NAMALWA (cell line): ENCODE measurements around the gene CD2.

Experiments used
- DNase-seq: peaks from one replicate; pipeline ENCODE4 v3.0.0-alpha.2; 2015; ENCODE audit warnings: low spot score

CD2 gene

DNA sequence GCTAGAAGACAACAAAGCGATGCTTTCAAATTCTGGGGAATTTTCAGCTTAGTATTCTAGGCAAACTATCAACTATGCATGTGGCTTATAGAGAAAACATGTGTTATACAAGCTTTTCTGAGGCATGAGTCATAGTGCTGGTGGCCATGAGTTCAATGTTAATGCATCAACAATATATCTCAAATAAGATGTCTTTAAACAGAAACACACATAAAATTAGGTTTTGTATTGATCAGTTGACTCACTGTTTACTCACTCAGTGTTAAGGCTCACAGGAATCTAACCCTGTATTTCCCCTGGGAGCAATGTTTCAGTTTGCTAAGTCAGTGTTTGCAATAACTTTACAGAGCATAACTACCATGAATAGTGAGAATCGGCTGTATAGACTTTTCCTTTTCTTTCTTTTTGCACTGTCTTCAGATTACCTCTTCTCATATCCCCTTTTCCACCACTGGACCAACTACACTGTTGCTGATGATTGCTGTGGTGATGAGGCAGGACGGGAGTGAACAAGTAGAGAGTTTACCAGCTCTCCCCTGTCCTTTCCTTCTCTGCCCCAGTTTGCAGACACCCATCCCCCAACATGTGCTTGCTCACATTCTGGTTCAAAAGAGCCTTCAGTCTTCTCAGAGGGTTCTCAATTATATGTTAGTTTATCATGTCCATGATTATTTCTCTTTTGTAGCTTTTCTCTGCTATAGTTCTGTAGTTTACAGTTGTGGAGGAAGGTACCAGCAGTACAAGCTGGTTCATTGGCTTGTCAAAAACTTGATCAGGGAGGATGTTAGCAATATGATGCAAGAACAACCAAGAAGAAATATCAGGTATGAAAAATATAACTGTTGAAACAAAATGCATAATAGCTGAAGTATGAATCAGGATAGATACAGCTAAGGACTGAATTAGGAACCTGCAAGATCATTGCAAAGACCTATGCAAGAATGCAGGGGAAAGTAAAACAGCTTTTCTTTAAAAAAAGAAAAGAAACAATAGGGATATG is 23.9 kb downstream of the CD2 start:
- DNase-seq = no peak

DNA sequence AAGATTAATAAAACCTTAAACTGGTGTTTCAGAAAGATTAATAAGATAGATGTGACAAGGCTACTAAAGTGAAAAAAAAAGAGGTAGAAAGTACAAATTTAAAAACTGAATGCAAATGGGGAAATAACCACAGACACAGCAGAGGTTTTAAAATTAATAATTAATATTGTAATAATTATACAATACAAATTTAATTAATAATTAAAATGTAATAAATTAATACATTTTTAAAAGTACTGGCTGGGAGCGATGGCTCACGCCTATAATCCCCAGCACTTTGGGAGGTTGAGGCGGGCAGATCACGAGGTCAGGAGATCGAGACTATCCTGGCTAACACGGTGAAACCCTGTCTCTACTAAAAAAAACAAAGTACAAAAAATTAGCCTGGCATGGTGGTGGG is 26.8 kb downstream of the CD2 start:
- DNase-seq = no peak

DNA sequence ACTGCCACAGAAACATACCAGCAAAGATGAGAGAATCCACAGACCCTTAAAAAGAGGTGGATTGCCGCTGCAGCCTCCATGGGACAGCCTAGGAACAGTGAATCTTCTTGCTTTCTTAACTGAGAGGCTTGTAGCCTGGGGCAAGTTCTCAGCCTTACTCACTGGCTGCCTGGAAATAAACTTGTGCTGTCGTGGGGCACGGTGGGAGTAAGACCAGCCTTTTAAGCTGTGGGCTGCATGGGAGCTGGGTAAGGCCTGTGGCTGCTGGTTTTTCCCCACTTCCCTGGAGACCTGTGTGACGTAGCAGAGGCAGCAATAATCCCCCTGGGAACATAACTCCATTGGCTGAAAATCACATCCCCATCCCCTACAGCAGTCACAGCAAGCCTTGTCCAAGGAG is 30.8 kb downstream of the CD2 start:
- no peak for DNase-seq

- DNase-seq = no peak
Measured at GRCh38 chr1:116786049-116786448, 31.8 kb downstream of the CD2 start.

GRCh38 chr1:116791727-116792126 is 37.5 kb downstream of the CD2 start:
- DNase-seq = no peak

GRCh38 chr1:116793357-116793935 is 39.2 kb downstream of the CD2 start:
- DNase-seq = no peak

DNA sequence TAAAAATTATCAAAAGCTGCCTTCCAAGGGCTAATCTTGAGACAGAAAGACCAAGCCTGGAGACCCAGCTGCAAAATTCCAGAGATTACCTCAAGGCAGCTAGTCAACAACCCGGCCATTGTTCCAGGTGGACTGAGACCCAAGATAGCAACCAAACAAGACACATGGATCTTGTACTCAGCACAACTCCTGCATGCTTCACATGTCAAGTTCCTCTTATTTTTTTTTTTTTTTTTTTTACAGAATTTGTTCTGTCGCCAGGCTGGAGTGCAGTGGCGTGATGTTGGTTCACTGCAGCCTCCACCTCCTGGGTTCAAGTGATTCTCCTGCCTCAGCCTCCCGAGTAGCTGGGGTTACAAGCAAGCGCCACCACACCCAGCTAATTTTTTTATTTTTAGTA is 40.1 kb downstream of the CD2 start:
- DNase-seq = no peak

DNA sequence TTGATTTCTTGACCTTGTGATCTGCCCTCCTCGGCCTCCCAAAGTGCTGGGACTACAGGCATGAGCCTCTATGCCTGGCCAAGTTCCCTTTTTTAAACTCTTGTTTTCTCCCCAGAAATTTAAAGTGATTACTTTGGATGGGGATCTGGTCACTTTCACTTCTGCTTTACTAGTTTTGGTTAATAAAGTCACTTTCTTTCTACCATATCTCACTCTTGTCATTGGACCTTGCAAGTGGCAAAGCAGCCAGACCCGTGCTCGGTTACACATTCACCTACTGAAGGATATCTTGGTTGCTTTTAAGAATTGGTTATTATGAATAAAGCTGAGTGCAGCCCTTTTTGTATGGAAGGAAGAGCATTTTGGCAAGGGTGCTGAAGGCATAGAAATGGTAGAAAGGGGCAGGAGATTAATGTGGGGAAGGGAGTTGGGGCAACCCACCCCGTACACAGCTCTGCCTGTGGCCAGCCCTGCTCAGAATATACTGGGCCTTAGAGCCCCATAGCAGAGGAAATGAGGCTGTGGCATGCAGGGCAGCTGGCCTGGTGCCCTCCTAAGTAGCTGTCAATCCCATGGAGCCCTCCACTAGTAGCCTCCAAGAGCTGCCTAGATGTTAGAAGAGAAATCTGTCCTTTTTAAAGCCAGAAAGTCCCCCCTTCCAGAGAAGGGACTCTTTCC is 40.7 kb downstream of the CD2 start:
- peak; percentile 19 for DNase-seq

GRCh38 chr1:116795482-116795829 is 41.2 kb downstream of the CD2 start:
- no peak for DNase-seq

- no peak for DNase-seq
Measured at GRCh38 chr1:116804736-116805135, 50.5 kb downstream of the CD2 start.

GRCh38 chr1:116805398-116805797 is 51.2 kb downstream of the CD2 start:
- no peak for DNase-seq

GRCh38 chr1:116806245-116806644 is 52.0 kb downstream of the CD2 start:
- no peak for DNase-seq

DNA sequence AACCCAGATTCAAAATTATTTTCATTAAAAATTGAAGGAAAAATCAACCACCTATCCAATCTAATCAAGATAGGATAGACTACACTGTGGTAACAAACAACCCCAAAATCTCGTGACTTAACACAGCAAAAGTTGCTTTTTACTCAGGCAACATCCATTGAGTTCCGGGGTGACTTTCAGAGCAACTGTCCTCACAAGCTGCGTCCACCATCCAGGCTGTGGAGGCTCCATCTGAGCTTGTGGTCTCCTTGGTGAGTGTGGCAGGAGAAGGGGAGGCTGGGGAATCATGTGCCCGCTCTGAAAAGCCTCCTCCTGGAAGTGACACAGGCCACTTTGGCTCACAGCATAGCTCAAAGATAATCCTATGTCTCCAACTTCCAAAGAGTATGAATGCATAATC is 52.4 kb downstream of the CD2 start:
- DNase-seq = no peak

GRCh38 chr1:116807394-116808199 is 53.4 kb downstream of the CD2 start:
- DNase-seq = no peak

GRCh38 chr1:116808200-116808847 is 54.1 kb downstream of the CD2 start:
- DNase-seq = no peak

- no peak for DNase-seq
Measured at GRCh38 chr1:116808848-116809508, 54.7 kb downstream of the CD2 start.

GRCh38 chr1:116811321-116811720 is 57.1 kb downstream of the CD2 start:
- DNase-seq = no peak

DNA sequence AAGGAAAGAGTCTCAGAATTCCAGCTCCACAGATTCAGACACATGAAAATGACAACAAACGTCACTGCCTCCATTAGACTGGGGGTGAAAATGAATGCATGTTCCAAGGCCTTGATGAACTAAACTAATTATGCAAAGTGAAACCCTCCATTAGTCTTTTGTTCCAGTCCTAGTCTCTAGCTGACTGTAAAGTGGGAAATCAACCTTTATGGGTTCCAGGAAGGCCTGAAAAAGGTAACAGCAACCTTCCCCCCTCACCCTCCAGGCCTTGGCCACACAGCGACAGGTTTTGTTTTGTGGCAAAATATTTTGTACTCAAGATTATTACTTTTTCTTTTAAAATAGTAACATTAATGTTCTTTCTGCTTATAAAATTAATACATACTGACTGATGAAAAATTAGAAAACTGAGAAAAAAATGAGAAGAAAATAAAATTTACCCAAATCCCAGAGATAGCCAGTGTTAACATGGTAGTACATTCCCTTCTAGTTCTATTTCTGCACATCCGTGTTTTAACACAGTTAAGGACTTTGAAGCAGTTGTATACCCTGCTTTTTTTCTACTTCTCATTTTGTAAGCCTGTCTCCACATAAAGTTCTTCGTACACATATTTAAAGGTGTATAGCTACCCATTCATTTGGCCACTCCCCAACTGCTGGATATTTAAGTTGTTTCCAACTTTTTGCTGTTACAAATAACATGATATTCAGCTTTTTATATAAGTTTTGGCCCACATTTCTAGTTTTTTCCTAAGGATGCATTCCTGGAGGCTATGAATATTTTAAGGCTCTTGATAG is 60.9 kb downstream of the CD2 start:
- DNase-seq = no peak

DNA sequence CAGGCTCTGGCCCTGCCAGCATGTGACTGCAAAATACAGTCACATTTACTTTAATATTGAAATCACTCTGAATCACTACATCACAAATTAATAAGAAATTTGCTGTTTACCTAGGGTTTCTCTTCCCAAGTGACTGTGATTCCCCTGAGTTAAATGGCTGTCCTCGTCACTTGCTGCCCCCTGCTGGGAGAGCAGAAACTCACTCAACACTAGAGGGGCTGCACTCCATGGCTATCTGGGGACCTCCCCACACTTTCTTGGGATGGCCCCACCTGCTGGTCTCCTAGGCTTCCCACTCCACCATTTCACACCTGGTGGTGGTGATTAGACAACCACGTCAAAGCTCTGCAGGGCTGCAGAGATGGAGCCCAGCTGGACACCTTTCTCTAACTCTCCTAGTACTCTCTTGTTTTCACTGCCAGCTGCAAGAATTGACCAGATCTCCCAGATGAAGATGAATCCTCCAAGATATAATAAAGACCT is 63.4 kb downstream of the CD2 start:
- DNase-seq = peak; percentile 66
